SHP77 (cell line): ENCODE measurements around the gene PLEKHA8.

ENCODE experiments used
- DNase-seq, 2 experiments: peaks; one replicate each; lab custom pipeline; 2025; lab: John Stamatoyannopoulos, UW

PLEKHA8 gene

DNA sequence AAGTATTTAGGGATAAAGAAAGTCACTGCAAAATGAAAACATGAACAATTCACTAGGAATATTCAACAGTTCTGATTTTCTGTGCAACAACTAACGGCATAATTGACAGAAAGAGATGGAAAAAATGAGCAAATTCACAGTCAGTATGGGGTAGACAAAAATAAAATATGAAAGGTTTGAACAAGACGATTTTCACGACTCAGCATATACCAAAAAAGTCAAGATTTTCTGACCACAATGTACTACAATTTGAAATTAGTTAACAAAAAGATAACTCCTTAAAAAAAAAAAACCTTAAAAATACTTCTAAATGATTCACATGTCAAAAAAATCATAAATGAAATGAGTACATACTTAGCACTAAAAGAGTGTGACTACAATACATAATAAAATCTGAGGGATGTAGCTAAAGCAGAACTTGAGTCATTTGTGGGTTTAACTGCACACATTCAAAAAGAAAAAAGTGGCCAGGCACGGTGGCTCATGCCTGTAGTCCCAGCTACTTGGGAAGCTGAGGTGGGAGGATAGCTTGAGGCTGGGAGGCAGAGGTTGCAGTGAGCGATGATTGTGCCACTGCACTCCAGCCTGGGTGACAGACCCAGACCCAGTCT is 84.0 kb downstream of the PLEKHA8 start:
- no peak for DNase-seq

DNA sequence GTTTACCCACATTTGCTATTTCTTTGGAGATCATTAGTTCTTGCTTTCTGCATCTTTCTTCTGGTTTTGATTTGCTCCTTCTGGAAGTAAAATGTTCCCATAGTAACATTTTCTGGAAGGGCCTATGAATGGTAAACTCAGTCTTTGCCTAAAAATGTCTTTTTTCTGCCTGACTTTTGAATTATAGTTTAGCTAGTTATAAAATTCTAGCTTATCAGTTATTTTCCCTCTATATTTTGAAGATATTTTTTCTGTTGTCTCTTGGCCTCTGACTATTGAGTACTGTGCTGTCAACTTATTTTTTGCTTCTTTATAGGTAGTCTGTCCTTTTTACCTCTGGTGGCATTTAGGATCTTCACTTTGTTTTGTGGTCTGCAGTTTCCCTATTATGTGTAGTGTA is 84.9 kb downstream of the PLEKHA8 start:
- no peak for DNase-seq

DNA sequence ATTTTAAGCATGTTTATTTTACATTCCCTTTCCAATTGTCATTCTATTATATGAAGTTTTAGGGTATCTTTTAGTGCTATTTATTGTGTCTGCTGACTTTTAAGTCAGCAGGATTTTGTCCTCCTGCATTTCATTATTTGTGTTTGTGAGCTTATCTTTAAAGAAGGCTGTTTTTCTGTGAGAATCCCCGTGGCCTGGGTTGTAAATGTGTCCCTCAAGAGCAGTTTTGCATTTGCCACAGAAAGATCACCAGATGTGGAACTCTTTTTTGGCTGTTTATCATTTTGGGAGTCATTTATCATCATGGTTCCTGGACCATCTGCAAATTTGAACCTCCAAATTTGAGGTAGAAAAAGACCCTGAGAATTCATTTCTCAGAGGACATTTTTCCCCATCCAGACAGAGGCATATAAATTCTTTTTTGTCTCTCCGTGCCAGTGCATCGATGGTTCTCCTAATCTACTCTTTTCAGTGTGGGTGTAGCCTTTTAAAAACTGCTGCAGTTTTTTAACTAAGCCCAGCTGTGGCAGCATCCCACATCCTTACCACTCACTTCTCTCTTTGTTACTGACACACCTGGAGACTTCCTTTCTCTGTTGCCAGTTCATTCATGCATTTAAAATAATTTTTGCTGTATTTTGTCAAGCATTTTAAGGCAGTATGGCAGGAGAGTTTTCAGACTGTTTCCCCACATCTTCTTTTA is 86.5 kb downstream of the PLEKHA8 start:
- DNase-seq = no peak

DNA sequence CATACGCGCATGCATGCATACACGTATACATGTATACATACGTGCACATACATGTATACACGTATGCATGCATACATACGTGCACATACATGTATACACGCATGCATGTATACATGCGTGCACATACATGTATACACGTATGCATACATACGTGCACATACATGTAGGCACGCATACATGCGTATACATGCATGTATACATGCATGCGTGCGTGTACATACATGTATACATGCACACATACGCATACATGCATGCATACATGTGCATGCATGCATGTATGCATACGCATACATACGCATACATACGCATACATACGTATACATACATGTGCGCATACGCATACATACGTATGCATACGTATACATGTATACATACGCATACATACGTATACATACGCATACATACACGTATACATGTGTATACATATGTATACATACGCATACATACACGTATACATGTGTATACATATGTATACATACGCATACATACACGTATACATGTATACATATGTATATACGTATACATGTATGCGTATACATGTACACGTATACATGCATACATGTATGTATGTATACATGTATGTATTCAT is 87.6 kb downstream of the PLEKHA8 start:
- no peak for DNase-seq

DNA sequence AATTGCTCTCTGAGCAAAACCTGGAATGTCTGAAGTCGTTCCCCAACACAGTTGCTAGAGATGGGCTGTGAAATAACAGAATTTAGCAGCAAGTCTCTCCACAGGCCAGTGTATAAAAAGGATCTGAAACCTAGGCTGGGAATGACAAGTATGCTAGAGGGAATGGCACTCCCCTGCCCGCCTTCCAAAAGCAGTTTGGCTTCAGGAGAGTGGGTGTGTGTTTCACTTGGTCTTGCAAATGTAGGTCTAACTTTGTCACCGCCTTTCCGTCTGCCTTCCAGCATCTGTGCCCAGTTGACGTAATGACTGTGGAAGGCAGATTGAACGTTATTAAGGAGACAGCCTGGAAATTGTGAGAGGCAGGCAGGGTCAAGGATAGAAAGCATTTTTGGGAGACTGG is 88.6 kb downstream of the PLEKHA8 start:
- DNase-seq = no peak

DNA sequence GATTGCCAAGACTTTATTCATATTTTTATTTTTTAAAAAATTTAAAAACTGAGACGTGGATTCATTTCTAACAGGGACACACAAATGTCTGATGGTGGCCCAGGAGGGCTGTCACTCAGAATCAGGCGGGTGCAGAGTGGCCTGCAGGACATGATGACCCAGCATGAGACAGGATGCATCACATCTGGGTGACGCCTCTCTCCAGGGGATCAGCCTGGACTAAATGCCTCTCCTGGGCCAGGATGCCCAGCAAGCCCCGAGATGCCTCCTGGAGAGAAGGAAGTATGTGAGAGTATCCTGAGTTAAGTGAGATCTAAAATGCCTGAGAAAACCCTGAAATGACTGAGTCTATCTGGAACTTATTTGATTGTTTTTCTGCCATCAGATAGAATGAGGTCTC is 89.7 kb downstream of the PLEKHA8 start:
- no peak for DNase-seq

DNA sequence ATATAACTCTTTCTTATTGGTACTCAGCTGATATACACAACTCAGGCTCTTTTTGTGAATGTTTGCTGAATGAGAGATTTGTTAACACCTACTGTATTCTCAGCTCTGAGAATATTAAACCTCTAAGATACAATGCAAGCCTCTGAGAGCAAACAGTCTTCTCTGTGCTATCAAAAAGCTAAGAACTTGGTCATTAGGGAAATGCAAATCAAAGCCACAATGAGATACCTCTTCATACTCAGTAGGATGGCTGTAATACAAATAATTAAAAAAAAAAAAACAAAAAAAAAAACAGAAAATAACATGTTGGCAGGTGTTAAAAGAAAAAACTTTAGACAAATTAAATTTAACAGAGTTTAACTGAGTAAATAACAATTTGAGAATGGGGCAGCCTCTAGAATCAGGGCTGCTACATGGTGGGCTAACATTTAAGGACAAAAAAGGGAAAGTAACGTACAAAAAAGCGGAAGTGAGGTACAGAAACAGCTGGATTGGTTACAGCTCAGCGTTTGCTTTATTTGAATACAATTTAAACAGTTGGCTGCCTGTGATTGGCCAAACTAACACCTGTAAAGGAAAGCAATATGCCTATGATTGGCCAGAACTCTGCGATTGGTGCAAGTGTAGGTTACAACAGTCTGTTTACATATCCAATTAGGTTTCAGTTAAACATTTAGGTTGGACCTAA is 91.8 kb downstream of the PLEKHA8 start:
- no peak for DNase-seq

DNA sequence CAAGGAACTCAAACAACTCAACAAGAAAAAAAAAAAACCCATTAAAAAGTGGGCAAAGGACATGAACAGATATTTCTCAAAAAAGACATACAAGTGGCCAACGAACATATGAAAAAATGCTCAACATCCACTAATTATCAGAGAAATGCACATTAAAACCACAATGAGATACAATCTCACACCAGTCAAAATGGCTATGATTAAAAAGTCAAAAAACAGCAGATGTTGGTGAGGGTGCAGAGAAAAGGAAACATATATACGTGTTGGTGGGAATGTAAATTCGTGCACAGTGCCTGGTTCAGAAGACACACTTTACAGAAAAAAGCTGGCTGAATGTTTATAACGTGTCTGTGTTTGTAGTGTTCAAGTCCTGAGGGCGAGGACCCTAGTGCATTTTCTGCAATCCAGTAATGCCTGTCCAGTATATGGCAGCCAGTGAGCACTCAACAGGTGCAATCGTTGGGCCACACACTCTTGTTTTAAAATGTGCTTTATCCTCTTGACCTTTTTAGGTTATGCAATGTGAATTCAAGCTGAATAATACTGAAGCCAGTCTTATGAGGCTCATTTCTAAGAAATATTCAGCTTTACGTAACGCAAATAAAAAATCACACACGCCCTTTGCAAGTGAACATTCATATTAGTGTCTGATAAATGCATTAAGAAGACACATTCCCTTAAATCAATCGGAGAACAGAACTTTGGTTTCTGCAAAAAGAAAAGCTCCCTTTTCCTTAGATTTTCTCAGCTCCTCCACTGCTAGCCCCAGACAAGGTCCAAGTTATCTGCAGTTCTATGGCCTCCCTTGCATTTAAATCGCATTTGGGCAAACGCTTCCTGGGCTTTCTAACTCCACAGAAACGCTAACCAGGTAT is 105.8 kb downstream of the PLEKHA8 start:
- DNase-seq = peak in 1 of 2 experiments; percentile 17

DNA sequence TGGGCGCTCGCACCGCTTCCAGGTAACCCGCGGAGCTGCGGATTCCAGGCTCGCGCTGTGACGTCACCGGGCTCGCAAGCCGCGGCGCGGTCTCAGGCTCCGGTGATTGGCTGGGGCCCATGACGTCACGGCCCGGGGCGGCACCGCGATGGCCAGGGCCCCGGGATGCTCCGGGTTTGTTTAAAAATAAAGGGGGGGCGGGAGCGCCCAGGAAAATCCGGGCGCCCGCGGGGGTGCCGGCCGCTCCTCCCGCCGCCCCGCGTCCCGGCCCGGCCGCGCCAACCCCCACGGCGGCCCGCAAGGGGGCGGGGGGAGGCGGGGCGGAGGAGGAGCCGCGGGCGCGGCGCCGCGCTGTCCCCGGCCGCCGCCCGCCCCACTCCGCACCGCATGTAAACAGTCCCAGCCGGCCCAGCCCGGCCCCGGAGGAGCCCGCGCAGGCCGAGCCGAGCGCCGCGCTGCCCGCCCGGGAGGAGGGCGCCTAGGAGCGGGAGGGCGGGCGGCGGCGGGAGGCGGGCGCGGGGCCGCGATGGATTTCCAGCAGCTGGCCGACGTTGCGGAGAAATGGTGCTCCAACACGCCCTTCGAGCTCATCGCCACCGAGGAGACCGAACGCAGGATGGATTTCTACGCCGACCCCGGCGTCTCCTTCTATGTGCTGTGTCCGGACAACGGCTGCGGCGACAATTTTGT is 106.5 kb downstream of the PLEKHA8 start, which contains the start of gene MTURN:
Gene MTURN, plus strand, starts transcription at position 376 of the 690 bp plus-strand sequence. Its CDS starts 151 bp downstream, at position 527.
- DNase-seq = peak; percentile 87 to 94

DNA sequence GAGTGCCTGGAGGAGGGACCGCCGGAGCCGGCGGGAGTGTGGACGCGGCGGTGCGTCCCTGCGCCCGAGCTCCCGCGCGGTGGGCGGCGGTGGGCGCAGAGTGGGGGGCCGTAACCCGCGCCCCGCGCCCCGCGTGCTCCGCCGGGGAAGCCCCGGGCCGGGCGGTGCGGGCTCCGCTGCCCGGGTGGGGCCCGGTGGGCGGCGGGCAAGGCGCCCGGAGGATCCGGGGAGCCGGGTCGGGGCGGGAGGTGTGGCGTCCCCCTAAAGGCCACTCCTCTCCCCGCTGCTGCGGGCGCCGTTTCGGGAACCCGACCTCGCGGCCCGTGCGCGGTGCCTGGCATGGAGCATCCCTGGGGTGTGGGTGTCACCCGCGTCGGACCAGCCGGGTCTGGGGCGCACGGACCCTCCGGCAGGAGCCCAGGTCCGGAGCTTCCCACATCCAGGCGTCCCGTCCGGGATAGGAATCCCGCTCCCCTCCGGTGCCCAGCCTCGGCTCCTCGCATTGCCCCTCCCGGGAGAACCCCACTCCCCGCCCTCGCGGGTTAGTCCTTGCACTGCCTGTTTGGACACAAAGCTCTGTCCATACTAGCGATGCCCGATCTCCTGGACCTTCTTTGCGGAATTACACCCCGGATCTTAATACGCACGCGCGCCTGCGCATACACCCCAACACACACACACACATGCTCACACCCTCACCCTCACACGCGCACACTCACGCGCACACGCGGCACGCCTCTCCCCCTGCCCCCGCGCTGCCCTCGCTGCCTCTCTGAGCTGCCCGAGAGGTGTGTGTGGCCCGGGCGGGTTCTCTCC is 107.3 kb downstream of the PLEKHA8 start:
- DNase-seq = peak; percentile 34 to 39

DNA sequence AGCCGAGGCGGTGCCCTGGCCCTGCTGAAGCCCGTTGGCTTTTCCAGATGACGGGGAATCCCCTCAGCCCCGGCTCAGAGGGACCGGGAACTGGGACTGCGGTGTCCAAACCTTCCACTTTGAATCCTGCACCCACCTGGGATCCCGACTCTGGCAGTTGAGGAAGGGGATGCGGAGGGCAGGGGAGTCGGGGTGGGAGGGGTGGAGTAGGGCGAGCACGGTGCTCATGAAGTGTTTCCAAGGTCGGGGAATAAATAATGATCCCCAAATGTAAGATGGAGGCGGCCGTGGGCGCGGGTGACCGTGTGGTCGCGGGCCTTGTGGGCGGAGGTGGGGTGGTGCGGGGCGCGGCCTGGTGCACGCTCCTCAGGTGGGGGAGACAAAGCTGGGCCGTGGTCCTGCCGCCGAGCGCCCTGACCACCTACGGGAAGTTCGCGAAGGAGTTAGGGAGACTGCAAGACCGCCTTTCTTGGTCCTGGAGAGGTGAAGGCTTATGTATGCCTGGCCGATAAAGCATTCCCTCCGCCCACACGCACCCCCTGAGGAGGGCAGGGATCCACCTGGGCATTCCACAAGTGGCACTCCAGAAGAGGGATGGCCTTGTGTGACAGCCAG is 108.0 kb downstream of the PLEKHA8 start:
- peak in 1 of 2 experiments; percentile 19 for DNase-seq

DNA sequence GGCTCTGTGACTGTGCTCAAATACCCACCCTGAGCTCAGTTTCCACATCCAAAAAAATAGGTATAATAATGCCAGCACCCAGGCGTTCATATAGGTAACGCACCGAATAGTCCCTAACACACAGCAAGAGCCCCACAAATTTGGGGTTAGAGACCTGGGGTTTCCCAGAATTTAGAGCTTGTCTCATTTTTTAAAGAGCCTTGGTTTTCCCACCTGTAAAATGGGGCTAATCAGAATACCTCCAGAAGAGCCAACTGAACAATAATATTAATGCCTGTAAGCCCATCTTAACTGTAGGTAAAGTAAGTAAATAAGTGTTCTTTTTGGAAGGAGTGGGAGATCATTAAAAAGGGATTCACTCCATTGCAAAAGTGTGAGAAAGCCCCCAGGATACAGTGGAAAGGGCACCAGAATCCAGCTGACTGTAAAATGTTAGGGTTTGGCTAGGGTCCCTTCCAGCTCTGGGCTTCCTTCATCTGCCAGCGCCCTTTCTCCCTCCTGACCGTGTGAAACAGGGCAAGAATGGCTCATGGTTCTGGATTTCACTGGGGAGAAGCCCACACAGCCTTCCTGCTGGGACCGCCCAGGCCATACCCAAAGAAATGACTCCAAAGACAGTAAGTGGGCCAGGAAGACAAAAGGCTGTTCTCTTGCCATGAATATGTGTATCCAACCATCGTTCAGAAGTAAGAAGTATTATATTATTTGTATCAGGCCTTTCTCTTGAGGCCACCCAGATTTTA is 108.7 kb downstream of the PLEKHA8 start:
- DNase-seq = no peak

DNA sequence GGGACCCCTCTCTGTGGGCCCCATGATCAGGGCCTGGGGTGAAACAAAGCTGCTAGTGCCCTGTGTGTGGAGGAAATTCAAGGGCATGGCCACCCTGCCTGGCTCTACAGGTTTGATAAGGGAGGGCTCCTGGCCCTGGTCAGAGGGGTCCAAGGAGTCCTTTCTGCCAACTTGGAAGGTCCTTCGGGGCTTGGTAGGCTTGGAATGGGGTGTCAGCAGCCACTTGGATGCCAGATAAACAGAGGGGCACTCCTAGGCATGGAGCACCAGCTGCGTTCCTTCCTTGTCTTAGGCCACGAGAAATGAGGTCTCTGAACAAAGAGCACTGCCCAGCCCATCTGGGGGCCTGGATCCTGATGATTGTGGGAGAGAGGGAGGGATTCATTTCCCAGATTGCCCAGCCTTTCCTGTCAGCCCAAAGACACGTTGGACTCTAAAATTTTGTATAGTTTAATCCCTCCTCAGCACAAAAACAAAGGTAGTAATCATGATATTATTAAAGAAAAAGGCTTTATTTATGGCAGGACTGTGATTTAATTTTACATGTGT is 111.7 kb downstream of the PLEKHA8 start:
- no peak for DNase-seq

DNA sequence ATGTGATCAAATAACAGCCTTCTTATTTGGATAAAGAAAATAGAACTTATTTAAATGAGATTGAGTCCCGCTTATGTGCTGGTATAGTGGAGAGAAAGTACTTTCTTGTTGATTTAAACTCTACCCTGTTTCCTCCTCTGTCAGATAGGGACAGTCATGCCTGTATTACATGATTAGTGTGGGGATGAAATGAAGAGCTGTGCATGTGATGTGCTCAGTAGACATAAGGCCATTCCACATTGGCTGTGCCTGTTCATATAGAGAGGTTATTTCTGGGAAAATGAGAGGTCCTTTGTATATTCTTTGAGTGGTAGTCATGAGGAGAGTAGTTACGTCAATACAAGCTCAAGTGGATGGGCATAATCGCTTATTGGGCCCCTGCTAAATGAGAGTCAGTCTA is 112.2 kb downstream of the PLEKHA8 start:
- no peak for DNase-seq

DNA sequence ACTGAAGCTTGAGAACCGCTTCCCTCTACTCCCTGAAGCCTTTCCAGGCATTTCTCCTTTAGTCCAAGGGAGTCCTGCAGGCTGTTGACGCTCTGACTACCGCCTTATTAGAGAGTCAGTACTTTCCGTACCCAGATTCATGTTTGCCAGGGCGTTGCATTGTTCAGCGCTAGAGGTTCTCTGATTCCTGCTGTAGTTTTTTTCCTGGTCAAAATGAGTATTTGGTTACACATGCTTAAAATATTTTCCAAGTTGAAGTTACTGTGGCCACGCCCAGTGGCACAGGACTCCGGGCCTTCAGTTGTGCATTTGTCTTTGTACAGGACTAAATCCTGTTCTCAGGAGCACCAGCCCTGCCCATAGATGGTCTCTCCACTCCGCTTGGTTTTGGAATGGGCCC is 114.5 kb downstream of the PLEKHA8 start:
- no peak for DNase-seq

DNA sequence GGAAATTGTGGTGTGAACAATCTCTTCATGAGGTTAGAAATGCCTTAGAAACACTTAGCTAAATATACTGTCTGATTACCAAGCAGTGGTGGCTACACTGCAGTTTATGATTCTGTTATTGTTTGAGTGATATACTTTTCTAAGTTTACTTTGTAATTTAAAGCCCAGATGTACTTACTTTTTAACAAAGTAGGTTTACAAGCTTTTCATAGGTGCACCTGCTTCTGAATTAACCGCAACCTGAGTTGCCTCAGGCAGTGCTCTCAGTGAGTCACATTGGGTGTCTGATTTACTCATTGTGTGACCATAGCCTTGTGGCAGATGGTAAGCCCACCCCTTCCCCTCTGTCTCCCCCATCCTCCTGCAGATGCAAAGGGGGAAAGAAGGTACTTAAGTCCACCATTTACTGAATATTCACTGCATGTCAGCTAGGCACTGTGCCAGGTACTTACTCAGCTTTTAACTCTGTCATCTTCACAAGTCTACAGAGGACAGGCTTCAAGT is 115.6 kb downstream of the PLEKHA8 start:
- DNase-seq = peak; percentile 65 to 71

DNA sequence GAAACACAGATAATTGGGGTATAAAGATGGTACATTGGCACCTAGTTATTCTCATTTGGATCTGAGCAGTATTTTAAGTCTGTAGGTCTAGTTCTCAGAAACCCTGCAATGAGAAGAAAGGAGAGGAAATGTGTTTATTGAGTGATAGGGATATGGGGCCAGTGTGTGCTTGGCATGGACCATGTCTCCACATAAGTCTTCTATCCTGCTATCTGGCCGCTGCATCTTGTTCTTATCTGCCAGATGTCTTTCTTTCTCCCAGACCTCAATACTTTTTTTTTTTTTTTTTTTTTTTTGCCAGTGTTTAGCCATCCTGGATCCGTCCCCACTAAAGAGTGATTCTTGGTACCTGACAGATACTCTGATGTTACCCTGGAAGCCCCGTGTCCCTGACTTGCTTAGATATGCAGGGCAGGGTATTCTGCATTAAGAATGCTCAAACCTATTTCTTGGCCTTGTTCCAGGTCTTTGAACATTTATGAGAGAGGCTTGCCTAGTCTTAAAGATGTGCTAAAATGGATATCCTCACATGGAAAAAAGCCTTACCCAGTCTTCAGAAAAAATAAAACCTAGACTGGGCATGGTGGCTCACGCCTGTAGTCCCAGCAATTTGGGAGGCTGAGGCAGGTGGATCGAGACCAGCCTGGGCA is 116.6 kb downstream of the PLEKHA8 start:
- DNase-seq = no peak

DNA sequence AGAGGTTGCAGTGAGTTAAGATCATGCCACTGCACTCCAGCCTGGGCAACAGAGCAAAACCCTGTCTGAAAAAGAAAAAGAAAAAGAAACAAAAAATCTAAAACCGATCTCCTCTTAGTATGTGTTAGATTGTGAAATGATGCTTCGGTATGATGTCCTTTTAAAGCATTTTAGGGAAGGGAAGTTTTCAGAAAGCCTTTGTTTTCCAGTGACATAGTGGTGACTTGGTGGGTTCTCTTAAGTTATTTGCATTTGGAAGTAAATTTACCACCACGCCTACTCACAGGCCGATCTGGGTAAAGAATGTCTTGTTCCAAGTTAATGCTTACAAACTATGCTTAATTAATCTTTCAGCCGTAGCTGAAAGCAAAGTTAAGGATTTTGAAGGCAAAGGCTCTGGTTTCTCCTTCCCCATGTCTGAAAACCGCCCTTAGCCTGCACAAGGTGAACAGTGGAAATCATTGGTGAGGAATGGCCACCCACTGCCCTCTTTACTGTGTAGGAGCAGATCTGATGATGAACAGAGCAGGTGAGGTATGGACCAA is 117.3 kb downstream of the PLEKHA8 start:
- no peak for DNase-seq
